HG03064 (cell line): ENCODE results near the gene SSMEM1.
"Not testable (repeated sequence)": the region's sequence is repeated elsewhere in the genome, so short reads cannot be mapped to it uniquely, and the experiment has no call there.

Experiments
- ATAC-seq: cut with Tn5 transposase; IDR thresholded peaks from one replicate; pipeline ENCODE4 v1.9.1; 2021; ENCODE audit warnings: low read depth; ENCODE audit not compliant: unreplicated experiment

Gene SSMEM1

DNA sequence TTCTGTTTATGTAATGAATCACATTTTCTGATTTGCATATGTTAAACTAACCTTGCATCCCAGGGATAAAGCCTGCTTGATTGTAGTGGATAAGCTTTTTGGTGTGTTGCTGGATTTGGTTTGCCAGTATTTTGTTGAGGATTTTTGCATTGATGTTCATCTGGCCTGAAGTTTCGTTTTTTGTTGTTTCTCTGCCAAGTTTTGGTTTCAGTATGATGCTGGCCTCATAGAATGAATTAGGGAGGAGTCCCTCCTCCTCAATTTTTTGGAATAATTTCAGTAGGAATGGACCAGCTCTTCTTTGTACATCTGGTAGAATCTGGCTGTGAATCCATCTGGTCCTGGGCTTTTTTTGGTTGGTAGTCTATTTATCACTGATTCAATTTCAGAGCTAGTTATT, 35.8 kb downstream of the SSMEM1 start:
- ATAC-seq, result not testable (repeated sequence)

GRCh38 chr7:130246491-130246890, 38.8 kb downstream of the SSMEM1 start:
- not testable (repeated sequence) for ATAC-seq

GRCh38 chr7:130248842-130249241, 41.2 kb downstream of the SSMEM1 start:
- not testable (repeated sequence) for ATAC-seq

DNA sequence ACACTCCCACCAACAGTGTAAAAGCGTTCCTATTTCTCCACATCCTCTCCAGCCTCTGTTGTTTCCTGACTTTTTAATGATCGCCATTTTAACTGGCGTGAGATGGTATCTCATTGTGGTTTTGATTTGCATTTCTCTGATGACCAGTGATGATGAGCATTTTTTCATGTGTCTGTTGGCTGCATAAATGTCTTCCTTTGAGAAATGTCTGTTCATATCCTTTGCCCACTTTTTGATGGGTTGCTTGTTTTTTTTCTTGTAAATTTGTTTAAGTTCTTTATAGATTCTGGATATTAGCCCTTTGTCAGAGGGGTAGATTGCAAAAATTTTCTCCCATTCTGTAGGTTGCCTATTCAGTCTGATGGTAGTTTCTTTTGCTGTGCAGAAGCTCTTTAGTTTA, 42.0 kb downstream of the SSMEM1 start:
- not testable (repeated sequence) for ATAC-seq

GRCh38 chr7:130254555-130254954, 46.9 kb downstream of the SSMEM1 start:
- no peak for ATAC-seq

DNA sequence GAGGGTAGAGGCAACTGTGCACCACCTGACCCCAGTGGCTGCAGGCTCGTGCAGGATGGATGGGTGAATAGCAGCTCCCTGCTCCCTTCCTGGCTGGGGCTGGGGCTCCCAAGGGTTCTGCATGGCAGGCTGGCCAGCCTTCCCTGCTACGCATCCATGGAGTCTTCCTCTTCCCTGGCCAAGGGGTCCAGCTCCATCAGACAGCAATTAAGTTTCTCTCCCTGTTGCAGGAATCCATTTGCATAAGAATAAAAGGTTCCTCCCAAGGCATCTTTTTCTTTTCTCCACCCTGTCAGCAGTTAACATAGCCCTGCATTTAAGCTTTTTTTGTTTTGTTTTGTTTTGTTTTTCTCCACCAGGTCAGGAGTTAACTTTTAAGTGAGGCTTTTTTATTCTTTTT, 49.0 kb downstream of the SSMEM1 start:
- no peak for ATAC-seq

DNA sequence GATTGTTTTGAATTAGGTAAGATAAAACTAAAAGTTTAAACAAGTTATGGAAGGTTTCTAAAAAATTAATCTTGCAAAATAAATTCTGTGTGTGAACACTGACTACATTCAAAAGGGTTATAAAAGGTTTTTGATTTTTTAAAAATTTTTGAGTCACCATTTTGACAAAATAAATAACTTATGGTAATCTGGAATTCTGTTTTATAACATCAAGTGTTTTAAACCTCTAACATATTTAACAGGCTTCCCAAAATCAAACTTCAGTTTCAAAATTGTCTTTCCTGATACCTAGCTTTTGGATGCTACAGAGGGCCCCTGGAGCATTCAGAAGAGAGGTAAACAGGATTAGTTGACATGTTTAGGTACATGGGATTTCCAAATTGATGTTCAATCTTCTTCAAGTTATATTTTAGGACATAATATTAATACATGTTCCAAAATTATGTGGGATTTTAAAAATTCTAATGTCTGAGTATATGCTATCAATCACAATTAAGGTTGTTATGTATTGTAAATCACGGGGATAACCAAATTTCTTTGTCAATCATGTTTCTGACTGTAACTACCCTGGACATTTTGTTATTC, 50.9 kb downstream of the SSMEM1 start:
- no peak for ATAC-seq

- ATAC-seq, result no peak
Observed at GRCh38 chr7:130262448-130262847, 54.8 kb downstream of the SSMEM1 start.

DNA sequence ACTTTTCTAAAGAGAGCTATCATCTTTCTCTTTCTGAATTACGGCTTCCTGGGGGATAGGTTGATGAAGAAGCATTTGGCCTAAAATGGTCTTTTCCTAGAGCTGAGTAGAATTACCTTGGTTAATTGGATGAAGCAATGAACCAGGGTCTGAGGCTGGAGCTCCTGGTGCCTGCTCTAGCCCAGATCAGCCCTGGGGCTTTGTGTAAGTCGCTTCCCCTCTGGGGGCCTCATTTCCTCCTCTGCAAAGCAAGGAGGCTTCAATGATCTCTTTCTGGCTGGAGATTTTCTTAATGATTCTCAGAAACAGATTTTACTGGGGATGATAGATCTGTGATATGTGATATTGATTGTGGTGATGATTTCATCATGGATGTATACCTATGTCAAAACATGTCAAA, 55.5 kb downstream of the SSMEM1 start:
- no peak for ATAC-seq
